HG02885 (cell line): Measurements from ENCODE around the gene KCNIP4.
"Not testable (repeated sequence)": the region's sequence is repeated elsewhere in the genome, so short reads cannot be mapped to it uniquely, and the experiment has no call there.

Source experiments
- ATAC-seq: cut with Tn5 transposase; IDR thresholded peaks from one replicate; pipeline ENCODE4 v1.9.1; 2021; ENCODE audit warnings: mild to moderate bottlenecking; ENCODE audit not compliant: unreplicated experiment, poor library complexity

Gene KCNIP4

DNA sequence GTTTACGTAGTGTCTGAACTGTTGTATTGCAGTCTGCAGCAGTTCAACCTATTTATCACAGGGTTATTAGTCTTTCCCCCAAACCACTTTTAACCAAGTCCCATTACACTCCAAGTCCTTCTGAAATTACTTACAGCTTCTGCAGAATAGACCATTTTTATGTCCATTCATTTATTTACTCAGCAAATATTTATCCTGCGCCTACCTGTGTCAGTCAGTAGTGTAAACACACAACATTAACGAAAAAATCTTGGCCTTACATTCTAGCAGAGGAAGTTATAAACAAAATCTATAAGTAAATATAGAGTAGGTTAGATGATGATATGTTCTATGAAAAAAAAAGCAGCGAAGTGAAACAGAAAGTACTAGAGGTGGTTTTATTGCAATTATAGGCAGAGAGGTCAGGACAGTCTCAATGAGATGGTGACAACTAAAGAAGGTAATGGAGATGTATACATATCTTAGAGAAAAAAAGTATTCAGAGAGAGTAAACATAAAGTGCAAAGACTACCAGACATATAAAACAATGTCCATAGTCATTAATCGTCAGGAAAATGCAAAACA lies 534.7 kb downstream of the KCNIP4 start:
- no peak for ATAC-seq

DNA sequence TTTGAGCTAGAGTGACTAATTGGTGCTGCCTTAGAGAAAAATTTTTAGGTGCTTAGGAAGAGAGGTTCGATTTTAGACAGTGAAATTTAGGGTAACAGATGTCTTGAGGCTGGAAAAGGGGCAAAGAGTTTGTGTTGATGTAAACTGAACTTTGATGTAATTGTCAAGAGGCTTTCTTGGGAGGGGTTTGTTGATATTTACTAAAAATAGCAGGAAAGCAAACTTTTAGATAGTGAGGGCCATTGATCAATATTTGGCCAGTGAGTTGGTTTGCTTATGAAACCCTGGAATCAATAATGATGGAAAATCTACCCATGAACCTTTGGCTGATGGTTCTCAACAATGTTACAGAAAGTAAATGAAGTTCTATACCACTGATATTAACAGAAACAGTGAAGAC lies 537.5 kb downstream of the KCNIP4 start:
- ATAC-seq, result no peak

DNA sequence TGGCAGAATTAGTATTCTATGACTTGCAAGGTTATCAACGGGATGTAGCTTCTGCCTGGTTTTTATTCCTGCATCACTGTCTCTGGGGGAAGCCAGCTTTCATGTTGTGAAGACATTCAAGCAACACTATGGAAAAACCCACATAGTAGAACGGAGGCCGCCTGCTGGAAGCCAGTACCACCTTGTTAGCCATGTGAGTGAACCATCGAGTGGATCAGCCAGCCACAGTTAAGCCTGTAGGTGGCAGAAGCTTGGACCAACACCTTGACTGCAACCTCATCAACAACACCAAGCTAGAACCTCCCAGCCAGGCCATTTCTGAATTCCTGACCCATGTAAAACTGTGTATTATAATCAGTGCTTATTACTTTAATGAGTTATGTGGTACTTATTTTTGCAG lies 538.2 kb downstream of the KCNIP4 start:
- ATAC-seq, result no peak

DNA sequence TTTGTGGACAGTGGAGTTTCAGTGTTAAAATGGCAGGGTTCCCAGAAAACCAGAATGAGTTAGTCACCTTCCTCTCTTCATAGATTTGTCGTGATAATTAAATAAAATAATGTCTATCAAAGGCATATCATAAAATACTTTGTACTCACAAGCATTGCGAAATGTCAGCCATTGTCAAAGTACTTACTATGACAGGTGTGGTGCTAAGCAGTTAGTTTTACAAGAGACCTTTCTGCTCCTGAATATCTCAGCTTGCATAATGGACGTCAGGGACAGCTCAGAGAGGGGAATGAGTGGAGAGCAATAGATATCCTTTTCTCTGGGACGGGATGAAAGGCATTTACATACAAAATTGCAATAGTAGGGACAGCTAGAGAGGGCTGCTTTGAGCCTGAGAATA lies 560.9 kb downstream of the KCNIP4 start:
- ATAC-seq, result no peak

DNA sequence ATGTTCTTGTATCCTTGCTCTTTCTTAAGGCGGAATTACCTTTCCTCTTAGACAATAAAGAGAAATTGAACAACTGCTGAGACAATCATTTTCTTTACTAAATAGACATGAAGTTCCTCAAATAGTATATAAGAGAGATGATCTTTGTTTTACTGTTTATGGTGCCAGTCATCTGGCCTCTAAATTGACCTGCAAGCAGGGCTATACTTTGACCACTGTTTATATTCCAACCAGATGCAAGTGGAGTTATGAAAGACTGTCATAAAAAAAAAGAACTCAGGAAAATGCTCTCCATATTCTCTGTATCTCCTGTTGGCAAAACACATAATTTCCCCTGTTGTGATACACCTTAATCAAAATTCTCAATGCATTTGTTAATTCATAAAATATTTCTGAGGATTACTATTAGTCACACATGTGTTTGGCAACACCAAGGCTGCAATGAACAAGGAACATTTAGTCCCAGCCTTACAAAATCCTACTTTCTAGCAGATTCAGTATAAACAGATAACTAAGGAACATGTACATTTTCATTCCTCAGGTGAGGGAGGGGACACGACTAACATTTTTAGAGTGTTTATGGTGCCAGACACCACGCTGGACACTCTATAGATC lies 562.3 kb downstream of the KCNIP4 start:
- no peak for ATAC-seq

DNA sequence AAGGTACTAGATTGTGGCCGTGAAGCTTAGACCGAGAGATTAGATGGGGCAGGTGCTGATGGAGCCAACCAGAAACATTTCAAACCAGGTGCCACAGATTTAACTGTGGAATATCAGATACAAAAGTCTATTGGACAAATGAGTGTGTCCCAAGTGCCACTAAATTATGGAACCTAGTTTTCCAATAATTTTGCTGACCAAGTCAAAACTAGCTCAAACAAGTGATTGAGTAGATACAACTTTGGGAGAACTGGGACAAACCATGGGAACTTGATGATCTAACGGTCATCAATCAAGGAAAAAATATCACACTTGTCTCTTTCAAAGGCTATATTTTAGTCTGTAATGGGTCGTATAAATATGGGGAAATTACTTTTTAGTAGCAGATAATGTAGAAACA lies 562.9 kb downstream of the KCNIP4 start:
- ATAC-seq, result no peak

DNA sequence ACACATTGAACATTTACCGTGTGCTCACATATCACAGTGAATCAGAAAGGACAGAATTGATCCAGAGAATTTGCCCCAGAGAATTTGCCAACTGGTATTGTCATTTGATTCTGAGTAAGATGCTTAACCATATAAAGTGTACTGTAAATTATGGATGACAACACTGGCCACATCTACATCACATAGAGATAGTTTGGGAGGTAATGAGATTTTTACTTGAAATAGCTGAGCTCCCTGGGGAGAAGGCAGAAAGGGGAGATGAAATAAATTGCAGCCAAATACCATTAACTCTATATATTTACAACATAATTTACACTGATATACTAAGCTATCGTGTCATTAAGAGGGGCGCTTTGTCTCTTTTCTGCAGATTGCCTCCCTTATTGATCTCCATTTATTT lies 564.0 kb downstream of the KCNIP4 start:
- no peak for ATAC-seq

DNA sequence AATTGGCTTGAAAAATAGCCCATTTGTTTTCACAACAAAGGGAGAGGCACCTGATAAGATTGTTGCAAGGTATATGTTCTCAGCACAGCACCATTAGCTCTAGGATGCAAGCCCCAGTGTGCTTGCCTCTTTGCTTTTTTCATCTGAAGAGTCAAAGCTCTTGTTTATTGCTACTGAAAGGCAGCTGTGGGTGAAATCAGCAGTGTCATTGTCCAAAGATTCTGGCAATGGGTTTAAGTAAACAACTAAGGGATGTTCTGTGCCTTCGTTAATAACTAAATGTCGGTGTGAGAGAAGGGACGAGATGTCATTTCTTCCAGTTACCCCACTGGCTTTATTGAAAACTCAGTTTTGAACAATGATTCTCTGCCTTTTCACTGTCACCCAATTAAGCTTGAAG lies 567.7 kb downstream of the KCNIP4 start:
- ATAC-seq, result no peak

DNA sequence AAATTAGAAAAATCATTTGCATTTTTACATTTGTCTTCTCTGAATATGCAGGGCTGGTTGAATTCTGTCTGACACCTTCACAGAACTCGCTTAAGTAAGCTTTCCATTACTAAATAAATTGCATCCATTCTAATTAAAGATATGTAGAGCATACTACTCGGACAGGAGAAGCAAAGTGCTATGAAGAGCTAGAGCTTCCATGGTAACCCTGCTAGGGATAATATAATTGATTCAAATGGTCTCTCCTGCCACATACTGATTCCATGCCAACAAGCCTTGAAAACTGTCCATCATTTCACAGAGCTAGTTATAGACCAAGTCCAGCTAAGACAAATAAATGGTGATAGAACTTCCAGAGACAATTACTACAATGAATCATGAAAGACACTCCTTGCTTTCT lies 571.5 kb downstream of the KCNIP4 start:
- ATAC-seq, result no peak

DNA sequence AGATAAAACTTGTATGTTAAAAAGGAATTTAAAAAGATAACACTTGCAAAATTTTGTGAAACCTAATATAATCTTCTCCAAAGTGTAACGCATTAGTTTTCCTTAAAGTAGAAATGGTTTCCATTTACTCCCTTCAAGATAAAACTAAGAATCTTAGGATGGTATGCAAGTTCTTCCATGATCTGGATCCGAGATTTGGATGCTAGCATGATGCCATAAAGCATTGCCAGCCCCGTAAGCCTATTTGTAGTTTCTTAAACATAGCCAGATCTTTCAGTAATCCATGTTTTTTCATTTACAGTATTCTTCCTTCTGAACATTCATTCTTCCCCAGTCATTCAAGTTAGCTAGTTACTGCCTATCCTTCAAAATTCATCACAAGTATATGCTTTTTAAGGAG lies 572.4 kb downstream of the KCNIP4 start:
- no peak for ATAC-seq

DNA sequence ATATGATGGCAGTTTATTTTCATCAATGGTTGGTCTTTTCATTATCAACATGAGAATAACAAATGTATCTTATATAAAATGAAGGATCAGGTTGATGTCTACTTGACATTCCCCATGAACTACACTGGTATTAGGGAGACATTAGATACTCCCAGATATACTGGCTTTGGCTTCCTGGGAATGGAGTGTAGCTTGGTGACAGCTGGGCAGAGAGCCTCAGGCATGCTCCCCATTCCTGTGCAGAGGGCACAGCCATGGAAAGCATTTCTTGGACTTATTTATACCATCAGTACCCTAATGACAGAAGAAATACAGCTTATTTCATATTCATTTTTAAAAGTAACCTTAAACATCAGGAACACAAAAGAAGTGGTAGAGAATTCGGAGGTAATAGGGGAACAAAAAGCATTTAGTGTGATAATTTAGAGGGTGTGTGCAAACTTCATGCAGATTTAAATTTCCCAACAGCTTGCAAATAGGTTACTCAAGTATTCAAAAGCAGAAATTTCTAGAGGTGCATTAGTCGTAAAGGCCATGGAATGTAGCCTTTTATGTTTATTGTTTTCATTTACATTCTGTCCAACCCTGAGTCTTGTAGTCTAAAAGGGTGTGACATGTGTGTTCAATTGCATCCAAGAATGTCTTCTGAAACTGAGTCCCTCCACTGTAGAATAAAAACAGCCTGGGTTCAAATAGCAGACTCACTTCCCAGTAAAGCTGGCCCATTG lies 573.8 kb downstream of the KCNIP4 start:
- ATAC-seq, result no peak

DNA sequence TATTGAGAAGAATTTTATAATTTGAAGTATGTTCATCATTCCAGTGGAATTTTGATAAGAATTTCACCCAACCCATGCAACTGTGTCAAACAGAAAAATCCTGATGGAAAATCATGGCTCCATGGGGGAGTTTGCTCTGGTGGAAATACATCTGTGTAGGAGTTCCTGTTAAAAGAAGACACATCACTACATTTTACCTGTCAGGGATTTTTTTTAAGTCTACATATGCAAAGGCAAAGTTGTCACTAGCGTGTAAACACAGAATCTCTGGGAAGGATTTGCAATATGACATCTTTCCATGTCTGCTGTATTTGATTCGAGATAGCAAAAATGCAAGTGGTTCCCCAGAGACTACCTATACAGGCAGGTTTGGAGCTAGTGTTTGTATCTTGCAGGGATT lies 581.0 kb downstream of the KCNIP4 start:
- no peak for ATAC-seq

DNA sequence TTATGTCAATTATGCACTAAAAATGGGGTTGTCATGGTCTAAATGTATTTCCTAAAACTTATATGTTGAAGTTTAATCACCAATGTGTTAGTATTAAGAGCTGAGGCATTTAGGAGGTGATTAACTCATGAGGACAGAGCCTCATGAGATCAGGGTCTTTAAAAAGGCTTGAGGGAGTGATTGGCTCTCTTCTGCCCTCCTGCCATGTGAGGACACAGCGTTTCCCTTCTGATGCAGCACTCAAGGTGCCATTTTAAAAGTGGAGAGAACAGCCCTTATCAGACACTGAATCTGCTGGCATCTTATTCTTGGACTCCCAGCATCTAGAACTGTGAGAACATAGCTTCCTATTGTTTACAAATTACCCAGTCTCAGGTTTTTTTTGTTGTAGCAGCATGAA lies 581.7 kb downstream of the KCNIP4 start:
- no peak for ATAC-seq

DNA sequence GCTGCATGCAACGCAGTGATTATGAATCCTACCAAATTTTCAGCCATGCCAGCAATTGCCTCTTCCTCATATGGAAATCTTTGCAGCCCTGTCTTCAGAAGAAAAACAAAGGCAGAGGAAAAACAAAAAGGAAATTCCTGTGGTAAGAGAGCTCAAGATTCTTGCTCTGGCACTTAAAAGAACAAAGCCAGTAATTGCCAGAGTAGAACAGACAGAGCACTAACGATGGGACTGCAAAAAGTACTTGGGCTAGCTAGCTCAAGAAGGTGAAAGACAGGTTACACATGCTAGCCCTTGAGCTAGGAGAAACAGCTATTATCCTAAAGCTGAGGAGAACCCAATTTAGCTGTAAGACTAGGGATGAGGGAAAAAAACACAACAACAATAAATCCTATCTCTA lies 582.3 kb downstream of the KCNIP4 start:
- no peak for ATAC-seq

DNA sequence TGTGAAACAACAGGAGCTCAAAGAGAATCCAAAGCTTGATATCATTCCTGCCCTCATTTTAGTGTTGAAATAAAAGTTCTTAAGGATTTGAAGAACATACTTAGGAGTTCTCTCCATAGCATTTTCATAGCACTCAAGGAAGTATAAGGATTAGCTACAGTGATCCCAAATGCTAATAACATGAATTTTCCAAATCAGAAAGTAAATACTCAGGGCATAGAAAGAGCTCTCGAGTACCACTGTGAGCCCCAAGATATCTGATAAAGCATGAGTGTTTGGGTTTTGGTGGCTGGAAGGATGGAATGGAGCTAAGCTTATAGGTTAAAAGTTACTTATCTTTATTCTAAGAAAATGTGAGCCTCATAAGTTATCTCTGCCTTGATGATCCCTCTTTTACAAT lies 584.9 kb downstream of the KCNIP4 start:
- no peak for ATAC-seq

DNA sequence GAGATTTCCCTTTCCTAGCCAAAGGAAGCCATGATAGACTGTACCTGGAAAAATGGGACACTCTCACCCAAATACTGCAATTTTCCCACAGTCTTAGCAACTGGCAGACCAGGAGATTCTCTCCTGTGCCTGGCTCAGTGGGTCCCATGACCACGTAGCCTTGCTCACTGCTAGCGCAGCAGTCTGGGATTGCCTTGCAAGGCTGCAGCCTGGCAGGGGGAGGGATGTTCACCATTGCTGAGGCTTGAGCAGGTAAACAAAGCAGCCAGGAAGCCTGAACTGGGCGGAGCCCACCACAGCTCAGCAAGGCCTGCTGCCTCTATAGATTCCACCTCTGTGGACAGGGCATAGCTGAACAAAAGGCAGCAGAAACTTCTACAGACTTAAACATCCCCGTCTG lies 596.2 kb downstream of the KCNIP4 start:
- ATAC-seq, result not testable (repeated sequence)

DNA sequence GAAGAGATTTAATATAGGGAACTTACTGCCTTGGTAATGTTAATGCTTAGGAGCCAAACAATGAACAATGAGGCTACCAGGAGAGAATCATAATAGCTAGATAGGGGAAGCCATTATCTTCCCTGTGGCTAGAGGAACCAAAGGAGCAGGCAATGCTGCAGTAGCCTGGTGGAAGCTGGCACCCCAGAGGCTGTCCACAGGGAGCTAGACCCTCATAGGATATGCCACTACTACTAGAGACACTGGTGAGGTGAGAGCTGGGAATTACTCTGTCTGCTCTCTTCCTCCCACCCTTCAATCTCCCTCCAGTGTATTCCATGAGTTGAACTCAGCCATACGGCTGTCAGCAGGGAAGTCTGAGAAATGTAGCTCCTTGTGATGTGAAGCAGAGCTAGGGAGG lies 601.4 kb downstream of the KCNIP4 start:
- ATAC-seq, result no peak

DNA sequence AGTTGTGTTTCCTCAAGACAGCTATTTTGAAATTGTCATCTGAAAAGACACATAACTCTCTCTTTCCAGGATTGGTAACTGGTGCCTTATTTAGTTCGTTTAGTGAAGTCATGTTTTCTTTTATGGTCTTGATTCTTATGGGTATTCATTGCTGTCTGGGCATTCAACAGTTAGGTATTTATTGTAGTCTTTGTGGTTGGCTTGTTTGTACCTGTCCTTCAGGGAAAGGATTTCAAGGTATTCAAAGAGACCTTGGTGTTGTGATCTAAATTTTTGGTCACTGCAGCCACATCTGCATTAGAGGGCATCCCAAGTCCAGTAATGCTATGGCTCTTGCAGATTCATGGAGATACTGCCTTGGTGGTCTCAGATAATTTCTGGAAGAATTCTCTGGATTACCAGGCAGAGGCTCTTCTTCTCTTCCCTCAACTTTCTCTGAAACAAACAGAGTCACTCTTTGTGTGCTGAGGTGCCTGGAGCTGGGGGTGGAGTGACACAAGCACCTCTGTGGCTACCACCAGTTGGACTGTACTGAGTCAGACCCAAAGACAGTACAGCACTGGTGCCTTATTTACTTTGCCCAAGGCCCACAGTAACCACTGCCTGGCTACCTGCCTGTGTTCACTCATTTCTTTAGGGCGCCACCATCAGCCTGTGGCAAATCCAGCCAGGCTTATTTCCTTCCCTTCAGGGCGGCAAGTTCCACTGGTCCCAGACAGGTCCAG lies 620.4 kb downstream of the KCNIP4 start:
- ATAC-seq, result no peak

DNA sequence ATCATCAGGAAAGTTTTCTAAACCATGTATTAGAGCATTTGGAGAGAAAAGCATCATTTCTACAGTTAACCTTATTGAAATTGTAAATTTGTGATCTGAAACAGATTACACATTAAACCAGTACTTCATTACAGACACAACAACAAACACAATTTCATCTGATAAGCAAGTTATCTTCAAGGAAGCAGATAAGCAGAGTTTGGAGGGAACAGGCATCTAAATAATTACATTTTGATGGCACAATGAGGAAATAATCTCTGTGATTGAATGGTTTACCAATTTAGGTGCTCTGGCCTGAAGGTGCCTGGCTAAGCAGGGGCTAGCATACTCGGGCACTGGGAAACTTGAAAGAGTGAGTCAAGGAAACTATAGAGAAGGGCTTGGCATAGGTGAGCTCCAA lies 628.5 kb downstream of the KCNIP4 start:
- no peak for ATAC-seq

DNA sequence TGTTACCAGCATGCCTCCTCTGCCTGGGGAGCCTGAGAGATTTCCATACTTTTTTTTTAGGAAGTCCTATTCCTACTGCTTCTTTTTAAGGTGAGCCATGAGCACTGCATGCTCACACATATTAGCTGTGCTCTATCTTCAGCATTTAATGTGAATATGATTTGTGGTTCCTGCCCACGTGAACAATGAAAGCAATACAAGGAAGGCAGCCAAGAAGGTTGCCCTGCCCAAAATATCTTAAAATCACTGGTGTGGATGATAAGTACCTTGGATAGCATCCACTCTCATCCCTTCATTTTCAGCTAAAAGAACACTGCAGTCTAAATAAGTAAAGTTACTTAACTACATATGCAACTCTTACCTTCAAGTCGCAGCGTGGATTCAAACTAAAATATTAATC lies 640.9 kb downstream of the KCNIP4 start:
- ATAC-seq, result no peak

DNA sequence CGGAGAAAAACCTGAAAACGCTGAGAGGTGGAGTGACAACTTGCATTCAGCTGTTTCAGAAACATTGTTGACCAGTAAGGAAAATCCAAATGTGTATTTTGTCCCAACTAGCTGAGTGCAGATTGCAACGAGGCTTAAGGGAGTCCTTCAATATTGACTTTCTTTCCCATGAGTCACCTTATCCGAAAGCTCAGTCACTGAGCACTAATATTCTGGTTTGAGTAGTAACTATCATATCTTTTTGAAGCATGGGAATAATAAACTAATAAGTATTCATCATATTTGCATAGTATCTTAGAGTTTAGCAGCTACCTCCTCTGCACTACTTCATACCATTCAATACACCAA lies 644.1 kb downstream of the KCNIP4 start:
- ATAC-seq, result no peak

DNA sequence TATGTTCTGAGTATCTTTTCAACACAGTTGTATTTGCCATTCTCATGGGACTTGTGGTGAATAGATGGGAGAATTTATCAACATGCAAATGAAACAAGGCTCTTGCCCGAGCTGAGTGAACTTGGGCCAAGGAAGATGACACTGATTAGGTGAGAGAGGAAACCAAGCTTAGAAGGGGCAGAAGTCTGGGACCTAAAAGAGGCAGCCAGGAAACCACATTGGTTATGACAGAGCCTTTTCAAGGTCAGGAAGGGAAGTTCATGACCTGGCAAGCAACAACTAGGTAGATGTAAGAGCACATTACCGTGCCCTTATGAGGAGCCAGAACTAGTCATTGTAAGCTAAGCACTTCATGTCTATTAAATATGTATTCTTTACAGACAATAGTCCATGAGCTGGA lies 658.0 kb downstream of the KCNIP4 start:
- ATAC-seq, result peak; percentile 81
